Activated CD4-positive, CD25-positive, alpha-beta regulatory T cell treated with anti-CD3 and anti-CD28 coated beads, Interleukin-2, amount 50 U/mL, for 72 hours (primary cell): Measurements from ENCODE around the gene ZDHHC14.
A peak's percentile ranks its signal among the peaks of the same experiment; 100 is the strongest.
"Not testable (repeated sequence)": the region's sequence is repeated elsewhere in the genome, so short reads cannot be mapped to it uniquely, and the experiment has no call there.

ENCODE experiments used
- DNase-seq: peaks from one replicate; pipeline ENCODE4 v3.0.0; 2021

Gene ZDHHC14

GRCh38 chr6:157381631-157382621, 936 bp downstream of the ZDHHC14 start:
- peak; percentile 46 for DNase-seq

- DNase-seq = no peak
Observed at GRCh38 chr6:157382821-157383220, 1.8 kb downstream of the ZDHHC14 start.

- DNase-seq = no peak
Observed at GRCh38 chr6:157383471-157383870, 2.5 kb downstream of the ZDHHC14 start.

- not testable (repeated sequence) for DNase-seq
Observed at GRCh38 chr6:157384962-157385361, 4.0 kb downstream of the ZDHHC14 start.

GRCh38 chr6:157385482-157385881, 4.5 kb downstream of the ZDHHC14 start:
- no peak for DNase-seq

GRCh38 chr6:157386023-157386422, 5.0 kb downstream of the ZDHHC14 start:
- DNase-seq = no peak

- no peak for DNase-seq
Observed at GRCh38 chr6:157386454-157386853, 5.5 kb downstream of the ZDHHC14 start.

GRCh38 chr6:157388924-157389323, 7.9 kb downstream of the ZDHHC14 start:
- no peak for DNase-seq

GRCh38 chr6:157390273-157391060, 9.5 kb downstream of the ZDHHC14 start:
- no peak for DNase-seq

GRCh38 chr6:157392927-157393668, 12.1 kb downstream of the ZDHHC14 start:
- no peak for DNase-seq

- DNase-seq = no peak
Observed at GRCh38 chr6:157393669-157394327, 12.8 kb downstream of the ZDHHC14 start.

GRCh38 chr6:157395199-157395598, 14.2 kb downstream of the ZDHHC14 start:
- DNase-seq = not testable (repeated sequence)

- DNase-seq = no peak
Observed at GRCh38 chr6:157396026-157396425, 15.0 kb downstream of the ZDHHC14 start.

- no peak for DNase-seq
Observed at GRCh38 chr6:157397660-157398059, 16.7 kb downstream of the ZDHHC14 start.

GRCh38 chr6:157398151-157398550, 17.2 kb downstream of the ZDHHC14 start:
- no peak for DNase-seq

- no peak for DNase-seq
Observed at GRCh38 chr6:157400676-157401075, 19.7 kb downstream of the ZDHHC14 start.

GRCh38 chr6:157401734-157402338, 20.8 kb downstream of the ZDHHC14 start:
- no peak for DNase-seq

- no peak for DNase-seq
Observed at GRCh38 chr6:157402996-157403685, 22.2 kb downstream of the ZDHHC14 start.

- DNase-seq = no peak
Observed at GRCh38 chr6:157403686-157404051, 22.7 kb downstream of the ZDHHC14 start.

- DNase-seq = no peak
Observed at GRCh38 chr6:157405986-157406385, 25.0 kb downstream of the ZDHHC14 start.

- no peak for DNase-seq
Observed at GRCh38 chr6:157406661-157407060, 25.7 kb downstream of the ZDHHC14 start.
